SK-N-SH (cell line): Measurements from ENCODE around the gene ANKRD11. TPM values are rescaled to one million over a fixed set of nuclear protein-coding genes. Genes with fewer than 3 reads are reported as not detected.

Source experiments
- CTCF ChIA-PET: fragments of 300-600, 350-600 bp; formaldehyde crosslinking; extraction: SDS; loops from one replicate; lab custom pipeline; 2021; lab: Yijun Ruan, JAX
- POLR2A ChIA-PET: fragments of 350-600 bp; sonication (Branson Sonifier 250); formaldehyde crosslinking; extraction: SDS; loops from one replicate; lab custom pipeline; 2020; ENCODE audit warnings: antibody characterized with exemption, inconsistent platforms; lab: Yijun Ruan, JAX
- DNase-seq: peaks from one replicate; pipeline ENCODE4 v3.0.0; 2012
- H2AFZ ChIP-seq: fragments of 200-600 bp; sonication (generic); 2 replicates; pipeline ENCODE4 v1.8.1; 2016; ENCODE audit warnings: antibody characterized with exemption, mild to moderate bottlenecking, low read depth
- H3F3A ChIP-seq: fragments of 200-600 bp; sonication (generic); replicated peaks from 2 replicates; pipeline ENCODE3; 2016; ENCODE audit warnings: antibody characterized with exemption, mild to moderate bottlenecking; ENCODE audit not compliant: insufficient read depth
- H3K27ac ChIP-seq, 2 experiments: fragments of 200-500 bp in 1 of 2; fragments of 200-600 bp in 1 of 2; sonication (Bioruptor generic) in 1 of 2; sonication (generic), shearing (Covaris generic) in 1 of 2; 2 replicates each; pipeline versions ENCODE4 v1.5.1 to v1.6.1; 2014 to 2016; ENCODE audit warnings: low read depth in 2 of 2, inconsistent platforms in 1 of 2, low read length in 1 of 2, mild to moderate bottlenecking in 1 of 2, mixed read lengths in 1 of 2
- H3K27me3 ChIP-seq: fragments of 200-600 bp; sonication (generic), shearing (Covaris generic); 2 replicates; pipeline ENCODE4 v1.6.1; 2016; ENCODE audit warnings: mixed run types; ENCODE audit not compliant: insufficient read depth
- H3K36me3 ChIP-seq, 2 experiments: fragments of 200-500 bp in 1 of 2; fragments of 200-600 bp in 1 of 2; sonication (Bioruptor generic) in 1 of 2; sonication (generic) in 1 of 2; replicated peaks in 1 of 2; 2 replicates each; pipeline versions ENCODE3 to v1.5.1; 2014 to 2016; ENCODE audit warnings: low read length in 1 of 2, mild to moderate bottlenecking in 1 of 2; ENCODE audit not compliant: insufficient read depth in 2 of 2, control insufficient read depth in 1 of 2
- H3K4me1 ChIP-seq, 2 experiments: fragments of 200-500 bp in 1 of 2; fragments of 200-600 bp in 1 of 2; sonication (Bioruptor generic) in 1 of 2; sonication (generic), shearing (Covaris generic) in 1 of 2; 2 replicates each; pipeline versions ENCODE4 v1.5.1 to v1.6.1; 2014 to 2016; ENCODE audit warnings: low read depth in 1 of 2, low read length in 1 of 2, mixed run types in 1 of 2; ENCODE audit not compliant: insufficient read depth in 2 of 2, control insufficient read depth in 1 of 2
- H3K4me2 ChIP-seq: fragments of 200-600 bp; sonication (generic), shearing (Covaris generic); 2 replicates; pipeline ENCODE4 v1.6.1; 2017; ENCODE audit warnings: mixed run types
- H3K4me3 ChIP-seq, 2 experiments: fragments of 200-500 bp in 1 of 2; fragments of 200-600 bp in 1 of 2; sonication (Bioruptor generic) in 1 of 2; sonication (generic), shearing (Covaris generic) in 1 of 2; 2 replicates each; pipeline versions ENCODE4 v1.5.1 to v1.8.1; 2014 to 2016; ENCODE audit warnings: low read depth in 2 of 2, inconsistent platforms in 1 of 2, low read length in 1 of 2, mild to moderate bottlenecking in 1 of 2, mixed read lengths in 1 of 2, moderate library complexity in 1 of 2
- H3K79me2 ChIP-seq: fragments of 200-600 bp; sonication (generic); 2 replicates; pipeline ENCODE4 v1.8.1; 2017; ENCODE audit warnings: mild to moderate bottlenecking; ENCODE audit not compliant: insufficient read depth
- H3K9ac ChIP-seq: fragments of 200-600 bp; sonication (generic); 2 replicates; pipeline ENCODE4 v1.6.1; 2017; ENCODE audit warnings: mixed run types
- H3K9me2 ChIP-seq: fragments of 200-600 bp; sonication (generic); 2 replicates; pipeline ENCODE4 v1.6.1; 2017; ENCODE audit warnings: mixed run types
- H3K9me3 ChIP-seq: fragments of 200-600 bp; sonication (generic); 2 replicates; pipeline ENCODE4 v1.6.1; 2017; ENCODE audit warnings: mixed run types, mild to moderate bottlenecking, moderate library complexity
- H4K20me1 ChIP-seq: fragments of 200-600 bp; sonication (generic); 2 replicates; pipeline ENCODE4 v1.6.1; 2017; ENCODE audit warnings: mild to moderate bottlenecking, mixed run types; ENCODE audit not compliant: insufficient read depth
- CHD2 ChIP-seq: fragments of 150-350 bp; IDR thresholded peaks from 2 replicates; pipeline ENCODE4 v1.6.1; 2018; ENCODE audit warnings: low read length; ENCODE audit not compliant: partially characterized antibody
- CTCF ChIP-seq: fragments of 200-600 bp; sonication (generic); IDR thresholded peaks from 2 replicates; pipeline ENCODE4 v1.6.1; 2017; ENCODE audit warnings: antibody characterized with exemption, mild to moderate bottlenecking, moderate library complexity
- FOSL2 ChIP-seq: IDR thresholded peaks from 2 replicates; pipeline ENCODE4 v1.4.0; 2012; ENCODE audit warnings: low read depth, mild to moderate bottlenecking, moderate library complexity, borderline replicate concordance
- GABPA ChIP-seq: IDR thresholded peaks from 2 replicates; pipeline ENCODE4 v1.4.0; 2012; ENCODE audit warnings: low read depth, mild to moderate bottlenecking
- RAD21 ChIP-seq: IDR thresholded peaks from 2 replicates; pipeline ENCODE4 v1.6.1; 2012; ENCODE audit warnings: mild to moderate bottlenecking, low read length
- TEAD4 ChIP-seq: IDR thresholded peaks from 2 replicates; pipeline ENCODE4 v1.4.0; 2012; ENCODE audit warnings: mild to moderate bottlenecking, borderline replicate concordance; ENCODE audit not compliant: insufficient read depth
- YY1 ChIP-seq: IDR thresholded peaks from 2 replicates; pipeline ENCODE4 v1.4.0; 2012; ENCODE audit warnings: low read depth, mild to moderate bottlenecking
- ZBTB33 ChIP-seq: IDR thresholded peaks from 2 replicates; pipeline ENCODE4 v1.4.0; 2012; ENCODE audit warnings: low read depth, borderline replicate concordance
- WGBS: methylation state at CpG from one replicate; pipeline ENCODE4 v1.1.6; 2017; ENCODE audit warnings: low lambda C conversion rate; 5-methylcytosine and 5-hydroxymethylcytosine counted together
- polyA plus RNA-seq, 3 experiments: library from polyadenylated mRNA; depleted of rRNA; stranded (reverse); fragments of >200 nt; gene quantifications; 2 replicates each; pipeline ENCODE4 v1.2.3, GENCODE V29; 2012
- TF ChIP-seq, protein P1 (sequence below): IDR thresholded peaks from 2 replicates; pipeline ENCODE4 v1.4.0; 2012; ENCODE audit warnings: low read depth, borderline replicate concordance

The ANKRD11 gene
- polyA plus RNA-seq, 1 of the 3 experiments (the other 2 are of a cell fraction): 50.2 TPM

GRCh38 chr16:89507214-89507833, 17.0 kb upstream of the ANKRD11 start (continued):
- TF ChIP-seq, protein P1, sequence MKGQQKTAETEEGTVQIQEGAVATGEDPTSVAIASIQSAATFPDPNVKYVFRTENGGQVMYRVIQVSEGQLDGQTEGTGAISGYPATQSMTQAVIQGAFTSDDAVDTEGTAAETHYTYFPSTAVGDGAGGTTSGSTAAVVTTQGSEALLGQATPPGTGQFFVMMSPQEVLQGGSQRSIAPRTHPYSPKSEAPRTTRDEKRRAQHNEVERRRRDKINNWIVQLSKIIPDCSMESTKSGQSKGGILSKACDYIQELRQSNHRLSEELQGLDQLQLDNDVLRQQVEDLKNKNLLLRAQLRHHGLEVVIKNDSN: no peak
- TF ChIP-seq CHD2 (no peak), YY1 (no peak)

GRCh38 chr16:89506791-89507191, 16.4 kb upstream of the ANKRD11 start:
- Histone ChIP-seq H3K4me3 (peak overlapping the region in 1 of 2 experiments; percentile 73; a peak in 1 of 4 replicates), H4K20me1 (peaks cover 19% of the 10 kb centered on the region), H3F3A (peaks cover 12% of the 10 kb centered on the region), H3K4me2 (peak overlapping the region; percentile 94), H3K27ac (no peak overlapping the region), H3K79me2 (peaks cover 51% of the 10 kb centered on the region), H3K36me3 (peaks cover 5 to 16% of the 10 kb centered on the region in 2 experiments), H2AFZ (no peak overlapping the region), H3K27me3 (no peaks in the 10 kb centered on the region), H3K9ac (peak overlapping the region; percentile 93; the same call in 1 of the 2 replicates), H3K9me3 (no peaks in the 10 kb centered on the region), H3K4me1 (peaks cover 3 to 13% of the 10 kb centered on the region in 2 experiments; a peak in 2 of 4 replicates), H3K9me2 (no peaks in the 10 kb centered on the region)
- TF ChIP-seq CTCF (no peak), ZBTB33 (no peak), TEAD4 (no peak), RAD21 (no peak), GABPA (no peak), FOSL2 (no peak)
- TF ChIP-seq, protein P1: no peak
- POLR2A ChIA-PET: interaction anchor here (1.9 to 2.4 kb wide), 3 partner anchors 11 to 260 kb away, joined by 7 to 8 read pairs (median 8); no protein-coding TSS in a partner anchor
- CTCF ChIA-PET: interaction anchor here (2.5 kb wide), 1 partner anchor 173 kb away, joined by 11 read pairs; no protein-coding TSS in a partner anchor
- WGBS: 94% methylated on average over 15 of the region's 15 CpGs
- no peak for DNase-seq
